HCT116 (cell line): ENCODE data around the gene TMEM132C. TPM values are rescaled to one million over a fixed set of nuclear protein-coding genes. Genes with fewer than 3 reads are reported as not detected.

ENCODE experiments used
- ATAC-seq: fragments of 200-7000 bp; cut with Tn5 transposase; 2 replicates; pipeline ENCODE4 v1.9.1; 2020; ENCODE audit warnings: mild to moderate bottlenecking, moderate library complexity
- BruUV-seq: library from RNA; stranded (reverse); fragments of 400-500 nt; replicated peaks from 2 replicates; lab custom pipeline; 2021; lab: Mats Ljungman, UMichigan
- CTCF ChIA-PET: fragments of 300-600 bp; sonication (Branson Sonifier 250); formaldehyde crosslinking; loops from one replicate; lab custom pipeline; 2021; ENCODE audit warnings: antibody characterized with exemption; lab: Charles Lee
- POLR2A ChIA-PET: fragments of 300-600, 350-600 bp; sonication (Branson Sonifier 250); formaldehyde crosslinking; loops from one replicate; lab custom pipeline; 2021; ENCODE audit warnings: antibody characterized with exemption; lab: Charles Lee
- RAD21 ChIA-PET, 2 experiments: fragments of 300-600 bp; sonication (Branson Sonifier 250); formaldehyde crosslinking; loops; one replicate each; lab custom pipeline; 2023; ENCODE audit warnings: low total read pairs in 2 of 2; ENCODE audit not compliant: uncharacterized antibody in 2 of 2, unreplicated experiment in 2 of 2, low non-redundant PET in 1 of 2; lab: Charles Lee
- DNase-seq: peaks from one replicate; pipeline ENCODE4 v3.0.0-alpha.2; 2010; ENCODE audit warnings: low read depth, low spot score
- H2AFZ ChIP-seq: fragments of 200-600 bp; shearing (Covaris generic), sonication (generic); 2 replicates; pipeline ENCODE4 v1.6.1; 2017; ENCODE audit warnings: low read depth, mixed run types, mixed read lengths, antibody characterized with exemption, low read length; ENCODE audit not compliant: poor library complexity, severe bottlenecking
- H3K27ac ChIP-seq: 2 replicates; pipeline ENCODE4 v1.5.1; 2012; ENCODE audit warnings: low read depth, low read length
- H3K27me3 ChIP-seq: fragments of 200-600 bp; sonication (generic); 2 replicates; pipeline ENCODE4 v1.6.1; 2016; ENCODE audit warnings: mixed run types, low read length, mixed read lengths; ENCODE audit not compliant: insufficient read depth
- H3K36me3 ChIP-seq, 2 experiments: fragments of 200-500 bp in 1 of 2; fragments of 200-600 bp in 1 of 2; sonication (Bioruptor generic) in 1 of 2; sonication (generic) in 1 of 2; 2 replicates each; pipeline versions ENCODE4 v1.5.1 to v1.6.1; 2014 to 2016; ENCODE audit warnings: low read length in 2 of 2, inconsistent platforms in 1 of 2, mixed read lengths in 1 of 2, mixed run types in 1 of 2; ENCODE audit not compliant: insufficient read depth in 2 of 2, control insufficient read depth in 1 of 2
- H3K4me1 ChIP-seq, 2 experiments: fragments of 200-600 bp in 1 of 2; sonication (generic) in 1 of 2; 2 replicates each; pipeline versions ENCODE4 v1.5.1 to v1.6.1; 2012 to 2017; ENCODE audit warnings: low read length in 2 of 2, inconsistent platforms in 1 of 2, mild to moderate bottlenecking in 1 of 2, mixed read lengths in 1 of 2, mixed run types in 1 of 2, moderate library complexity in 1 of 2; ENCODE audit not compliant: insufficient read depth in 2 of 2, control insufficient read depth in 1 of 2
- H3K4me2 ChIP-seq: fragments of 200-600 bp; sonication (generic); 2 replicates; pipeline ENCODE4 v1.6.1; 2017; ENCODE audit warnings: mixed run types, low read length, mixed read lengths
- H3K4me3 ChIP-seq, 2 experiments: fragments of 200-600 bp in 1 of 2; sonication (generic) in 1 of 2; replicated peaks in 1 of 2; 2 replicates each; pipeline ENCODE4 v1.5.1; 2011 to 2016; ENCODE audit warnings: low read length in 2 of 2, control low read depth in 1 of 2, low read depth in 1 of 2, mild to moderate bottlenecking in 1 of 2, mixed read lengths in 1 of 2, mixed run types in 1 of 2
- H3K79me2 ChIP-seq: fragments of 200-600 bp; sonication (generic); 2 replicates; pipeline ENCODE4 v1.6.1; 2017; ENCODE audit warnings: mild to moderate bottlenecking, mixed run types, low read length, moderate library complexity, mixed read lengths; ENCODE audit not compliant: insufficient read depth
- H3K9ac ChIP-seq: fragments of 200-600 bp; sonication (generic); 2 replicates; pipeline ENCODE4 v1.6.1; 2016; ENCODE audit warnings: low read length, mixed read lengths
- H3K9me2 ChIP-seq: fragments of 200-600 bp; sonication (generic), shearing (Covaris generic); 2 replicates; pipeline ENCODE4 v1.6.1; 2017; ENCODE audit warnings: mixed run types, mild to moderate bottlenecking, moderate library complexity; ENCODE audit not compliant: insufficient read depth
- H3K9me3 ChIP-seq, 2 experiments: fragments of 200-500 bp in 1 of 2; fragments of 200-600 bp in 1 of 2; sonication (Bioruptor generic) in 1 of 2; sonication (generic) in 1 of 2; 2 replicates each; pipeline ENCODE4 v1.6.1; 2014 to 2017; ENCODE audit warnings: low read length in 2 of 2, mixed read lengths in 2 of 2, inconsistent platforms in 1 of 2, low read depth in 1 of 2, mild to moderate bottlenecking in 1 of 2, mixed run types in 1 of 2, moderate library complexity in 1 of 2; ENCODE audit not compliant: control insufficient read depth in 1 of 2, insufficient read depth in 1 of 2
- H4K20me1 ChIP-seq: fragments of 200-600 bp; sonication (generic), shearing (Covaris generic); 2 replicates; pipeline ENCODE4 v1.6.1; 2017; ENCODE audit warnings: mixed run types, mild to moderate bottlenecking, moderate library complexity; ENCODE audit not compliant: insufficient read depth
- ATF3 ChIP-seq: IDR thresholded peaks from 2 replicates; pipeline ENCODE4 v1.6.1; 2012
- CBX3 ChIP-seq: IDR thresholded peaks from 2 replicates; pipeline ENCODE4 v1.6.1; 2012; ENCODE audit warnings: low read depth
- CEBPB ChIP-seq: IDR thresholded peaks from 2 replicates; pipeline ENCODE4 v1.6.1; 2012; ENCODE audit warnings: low read depth
- CTCF ChIP-seq, 3 experiments: fragments of 200-600 bp in 1 of 3; sonication (generic) in 1 of 3; IDR thresholded peaks in 2 of 3; conservative IDR thresholded peaks in 1 of 3; 2 replicates each; pipeline ENCODE4 v1.5.1; 2012 to 2017; ENCODE audit warnings: low read depth in 2 of 3, low read length in 2 of 3, antibody characterized with exemption in 1 of 3, borderline replicate concordance in 1 of 3, control low read depth in 1 of 3, mild to moderate bottlenecking in 1 of 3, mixed read lengths in 1 of 3, mixed run types in 1 of 3, moderate library complexity in 1 of 3; ENCODE audit not compliant: insufficient read depth in 1 of 3
- ELF1 ChIP-seq: IDR thresholded peaks from 2 replicates; pipeline ENCODE4 v1.6.1; 2012; ENCODE audit warnings: low read depth, borderline replicate concordance
- EZH2 ChIP-seq: fragments of 200-600 bp; sonication (generic); IDR thresholded peaks from 2 replicates; pipeline ENCODE4 v1.6.1; 2017; ENCODE audit warnings: antibody characterized with exemption, mixed run types
- EZH2phosphoT487 ChIP-seq: fragments of 200-600 bp; IDR thresholded peaks from 2 replicates; pipeline ENCODE4 v1.6.1; 2018; ENCODE audit warnings: antibody characterized with exemption, borderline replicate concordance
- FOSL1 ChIP-seq: IDR thresholded peaks from 2 replicates; pipeline ENCODE4 v1.6.1; 2012; ENCODE audit warnings: low read depth
- JUND ChIP-seq: IDR thresholded peaks from 2 replicates; pipeline ENCODE4 v1.6.1; 2012
- MAX ChIP-seq: IDR thresholded peaks from 2 replicates; pipeline ENCODE4 v1.6.1; 2012
- POLR2A ChIP-seq: IDR thresholded peaks from 2 replicates; pipeline ENCODE4 v1.7.0; 2011; ENCODE audit warnings: borderline replicate concordance; ENCODE audit not compliant: insufficient read depth, insufficient read length; ENCODE audit errors: extremely low read depth
- SRF ChIP-seq: IDR thresholded peaks from 2 replicates; pipeline ENCODE4 v1.6.1; 2012; ENCODE audit warnings: low read depth
- TCF7L2 ChIP-seq: IDR thresholded peaks from 2 replicates; pipeline ENCODE4 v1.7.0; 2011; ENCODE audit warnings: borderline replicate concordance, inconsistent platforms; ENCODE audit not compliant: insufficient read depth, insufficient read length; ENCODE audit errors: extremely low read depth
- YY1 ChIP-seq: IDR thresholded peaks from 2 replicates; pipeline ENCODE4 v1.6.1; 2011; ENCODE audit warnings: low read length, low read depth, moderate library complexity, mild to moderate bottlenecking; ENCODE audit not compliant: insufficient replicate concordance; ENCODE audit errors: extremely low read depth
- ZFX ChIP-seq: fragments of 450-650 bp; IDR thresholded peaks from 2 replicates; pipeline ENCODE4 v1.6.1; 2017
- intact Hi-C: fragments of 100-400 bp; cut with micrococcal nuclease; formaldehyde crosslinking; loops from 2 replicates; pipeline ENCODE4 v1.10.0; 2022
- total RNA-seq: library from RNA; stranded (reverse); gene quantifications from one replicate; pipeline ENCODE4 v1.2.1, GENCODE V29; 2021; ENCODE audit not compliant: unreplicated experiment

Gene TMEM132C
- total RNA-seq, 1 experiment from 2014 or later = not detected

GRCh38 chr12:128586451-128587029 is 319.6 kb downstream of the TMEM132C start (continued):
- TF ChIP-seq ELF1 = no peak
- no peak for TF ChIP-seq CEBPB
- no peak for TF ChIP-seq EZH2
- TF ChIP-seq TCF7L2 = no peak
- no peak for TF ChIP-seq EZH2phosphoT487
- TF ChIP-seq CTCF (IDR thresholded peaks at IDR 0.05 in 2 of 3, conservative IDR thresholded peaks at IDR 0.05 in 1 of 3; ENCODE audit: borderline replicate concordance in 1 of 3, insufficient read depth in 1 of 3, low read depth in 2 of 3, low read length in 2 of 3) = no peak
- TF ChIP-seq SRF = no peak
- TF ChIP-seq ATF3 = no peak
- TF ChIP-seq, all 23 proteins: peak for 0

- no peaks in the 10 kb centered on the region for H3K27me3 ChIP-seq
- no peak overlapping the region for H3K4me2 ChIP-seq
- H3K79me2 ChIP-seq = no peaks in the 10 kb centered on the region
- intact Hi-C loops = no loop called here
- RAD21 ChIA-PET = no interaction called here
- no peaks in the 10 kb centered on the region for H3K4me1 ChIP-seq
- ATAC-seq = no peak
- H3K9ac ChIP-seq = no peak overlapping the region
- no peaks in the 10 kb centered on the region for H3K36me3 ChIP-seq
- CTCF ChIA-PET = no interaction called here
- no peak overlapping the region for H3K4me3 ChIP-seq
- POLR2A ChIA-PET = no interaction called here
- no peak overlapping the region for H2AFZ ChIP-seq
- no TSS peak for BruUV-seq
- no peaks in the 10 kb centered on the region for H3K9me2 ChIP-seq
- TF ChIP-seq FOSL1 (no peak), ZFX (no peak), CBX3 (no peak), ELF1 (no peak), MAX (no peak), YY1 (no peak), POLR2A (no peak), JUND (no peak)
- TF ChIP-seq, all 23 proteins: peak for 0
- DNase-seq = no peak
- H3K9me3 ChIP-seq = peaks cover 0 to 23% of the 10 kb centered on the region in 2 experiments; a peak in 2 of 4 replicates
- no peak overlapping the region for H3K27ac ChIP-seq
- H4K20me1 ChIP-seq = no peaks in the 10 kb centered on the region
Observed at GRCh38 chr12:128587918-128588317, 320.9 kb downstream of the TMEM132C start.
